Lower leg skin (tissue), 3 donors: Measurements from ENCODE around the gene XRCC1.

ENCODE experiments used
- CTCF ChIP-seq, 3 donors: fragments of 450-650 bp; IDR thresholded peaks; one replicate each; pipeline ENCODE4 v1.5.1; 2016; ENCODE audit warnings: antibody characterized with exemption in 3 of 3, mild to moderate bottlenecking in 3 of 3, moderate library complexity in 2 of 3
- POLR2A ChIP-seq, 2 donors: fragments of 450-650 bp; IDR thresholded peaks; one replicate each; pipeline ENCODE4 v1.6.1; 2016 to 2017; ENCODE audit warnings: antibody characterized with exemption in 2 of 2, mild to moderate bottlenecking in 1 of 2, moderate library complexity in 1 of 2

GRCh38 chr19:43503501-43504425 is 71.6 kb downstream of the XRCC1 start:
- no peak for TF ChIP-seq CTCF (IDR thresholded peaks at IDR 0.05)
- TF ChIP-seq POLR2A (IDR thresholded peaks at IDR 0.05), result no peak
